ENCODE data around the gene DNAJC18. TPM values are rescaled to one million over a fixed set of nuclear protein-coding genes. Genes with fewer than 3 reads are reported as not detected.

The DNAJC18 gene
- total RNA-seq, 1 experiment from 2014 or later: 6.7 TPM

DNA sequence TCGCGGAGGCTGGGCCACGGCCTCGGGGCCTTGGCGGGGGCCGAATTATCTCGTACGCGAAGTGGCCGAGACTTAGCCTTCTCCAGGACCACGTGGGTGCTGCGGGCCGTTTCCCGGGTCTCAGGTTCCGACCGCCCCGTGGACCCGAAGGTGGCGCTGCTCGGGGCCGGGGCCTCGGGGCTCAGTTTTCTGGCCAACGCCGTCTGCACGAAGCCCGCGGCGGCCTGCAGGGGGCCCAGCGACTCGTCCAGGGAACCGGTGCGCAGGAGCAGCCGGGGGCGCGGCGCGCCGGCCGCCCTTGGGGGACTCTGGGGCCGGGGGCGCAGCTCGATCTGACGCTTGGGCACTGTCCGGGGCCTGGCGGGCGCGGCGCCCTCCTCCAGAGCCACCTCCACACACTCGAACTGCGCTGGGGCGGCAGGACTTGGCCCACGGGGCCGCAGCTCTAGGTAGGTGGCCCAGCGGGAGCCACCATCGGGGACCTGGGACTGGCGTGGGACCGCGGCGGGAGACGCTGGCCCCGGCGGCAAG lies 45.1 kb downstream of the DNAJC18 start:
- no peak for TF ChIP-seq CTCF (IDR thresholded peaks at IDR 0.05; ENCODE audit: unreplicated experiment)
- peaks cover 23% of the 10 kb centered on the region for H3K4me1 Mint-ChIP-seq (ENCODE audit: low read depth, unreplicated experiment)
- CTCF ChIA-PET: no interaction called here
- H3K4me3 Mint-ChIP-seq (ENCODE audit: low read depth, unreplicated experiment): no peak overlapping the region
- H3K36me3 Mint-ChIP-seq (ENCODE audit: insufficient read depth, unreplicated experiment): peaks cover 22% of the 10 kb centered on the region
- no peaks in the 10 kb centered on the region for H3K27me3 Mint-ChIP-seq (ENCODE audit: unreplicated experiment)
- H3K27ac Mint-ChIP-seq (ENCODE audit: unreplicated experiment): no peak overlapping the region
- intact Hi-C loops (cut with micrococcal nuclease; ENCODE audit: unreplicated experiment): loop anchor here (5.0 kb wide), 1 partner anchor 52 kb away; the partner anchor contains the start of gene PAIP2
- no TSS peak for BruUV-seq (replicated peaks)
- no peaks in the 10 kb centered on the region for H3K9me3 Mint-ChIP-seq (ENCODE audit: low read depth, unreplicated experiment)
- no peak for DNase-seq

GRCh38 chr5:139393497-139394122 lies 45.7 kb downstream of the DNAJC18 start:
- CTCF ChIA-PET: interaction anchor here (0.6 to 1.3 kb wide), 2 partner anchors 20 to 82 kb away, joined by 4 to 5 read pairs; no protein-coding TSS in a partner anchor
- no peak for TF ChIP-seq CTCF (IDR thresholded peaks at IDR 0.05; ENCODE audit: unreplicated experiment)
- no TSS peak for BruUV-seq (replicated peaks)
- Mint-ChIP-seq H3K27me3 (ENCODE audit: unreplicated experiment) (no peaks in the 10 kb centered on the region), H3K9me3 (ENCODE audit: low read depth, unreplicated experiment) (no peaks in the 10 kb centered on the region), H3K4me3 (ENCODE audit: low read depth, unreplicated experiment) (peak overlapping the region; percentile 81), H3K4me1 (ENCODE audit: low read depth, unreplicated experiment) (peaks cover 23% of the 10 kb centered on the region), H3K27ac (ENCODE audit: unreplicated experiment) (peak overlapping the region; percentile 5), H3K36me3 (ENCODE audit: insufficient read depth, unreplicated experiment) (peaks cover 22% of the 10 kb centered on the region)
- intact Hi-C loops (cut with micrococcal nuclease; ENCODE audit: unreplicated experiment): loop anchor here (5.0 kb wide), 1 partner anchor 51 kb away; the partner anchor contains the start of gene PAIP2
- no peak for DNase-seq

- H3K27me3 Mint-ChIP-seq (ENCODE audit: unreplicated experiment): no peaks in the 10 kb centered on the region
- peaks cover 20% of the 10 kb centered on the region for H3K4me1 Mint-ChIP-seq (ENCODE audit: low read depth, unreplicated experiment)
- peak overlapping the region; percentile 5 for H3K27ac Mint-ChIP-seq (ENCODE audit: unreplicated experiment)
- BruUV-seq (replicated peaks): TSS peak; percentile 67
- CTCF ChIA-PET: interaction anchor here (0.5 to 1.3 kb wide), 4 partner anchors 19 to 647 kb away, joined by 3 to 5 read pairs (median 4); no protein-coding TSS in a partner anchor
- intact Hi-C loops (cut with micrococcal nuclease; ENCODE audit: unreplicated experiment): loop anchor here (5.0 kb wide), 1 partner anchor 51 kb away; the partner anchor contains the start of gene PAIP2
- H3K9me3 Mint-ChIP-seq (ENCODE audit: low read depth, unreplicated experiment): no peaks in the 10 kb centered on the region
- DNase-seq: peak; percentile 93
- H3K36me3 Mint-ChIP-seq (ENCODE audit: insufficient read depth, unreplicated experiment): peaks cover 22% of the 10 kb centered on the region
- peak overlapping the region; percentile 81 for H3K4me3 Mint-ChIP-seq (ENCODE audit: low read depth, unreplicated experiment)
- TF ChIP-seq CTCF (IDR thresholded peaks at IDR 0.05; ENCODE audit: unreplicated experiment): peak; percentile 94
These were observed 46.4 kb downstream of the DNAJC18 start for GRCh38 chr5:139392678-139393496.

DNA sequence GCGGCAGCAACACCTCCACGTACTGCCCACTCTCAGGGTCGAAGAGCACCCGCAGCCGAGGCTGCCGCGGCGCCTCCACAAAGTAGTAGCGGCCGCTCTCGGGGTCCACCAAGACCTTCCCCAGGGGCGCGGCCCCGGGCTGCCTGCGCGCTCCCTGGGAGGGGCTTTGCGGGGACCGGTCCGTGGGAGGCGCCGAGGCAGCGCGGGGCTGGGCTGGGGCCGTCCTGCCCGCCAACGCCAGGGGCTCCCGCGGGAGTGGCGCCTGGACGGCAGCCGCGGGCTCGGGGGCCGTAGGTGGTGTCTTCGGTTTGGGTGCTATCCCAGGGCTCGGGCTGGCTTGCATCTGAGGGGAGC lies 47.0 kb downstream of the DNAJC18 start:
- peak overlapping the region; percentile 81 for H3K4me3 Mint-ChIP-seq (ENCODE audit: low read depth, unreplicated experiment)

More for the DNA sequence above, 47.0 kb downstream of the DNAJC18 start:
- CTCF ChIA-PET: interaction anchor here (0.7 kb wide), 1 partner anchor 646 kb away, joined by 4 read pairs; no protein-coding TSS in a partner anchor
- intact Hi-C loops (cut with micrococcal nuclease; ENCODE audit: unreplicated experiment): loop anchor here (5.0 kb wide), 1 partner anchor 50 kb away; the partner anchor contains the start of gene PAIP2
- peaks cover 22% of the 10 kb centered on the region for H3K36me3 Mint-ChIP-seq (ENCODE audit: insufficient read depth, unreplicated experiment)
- H3K27me3 Mint-ChIP-seq (ENCODE audit: unreplicated experiment): no peaks in the 10 kb centered on the region
- TF ChIP-seq CTCF (IDR thresholded peaks at IDR 0.05; ENCODE audit: unreplicated experiment): no peak
- no peaks in the 10 kb centered on the region for H3K9me3 Mint-ChIP-seq (ENCODE audit: low read depth, unreplicated experiment)
- H3K27ac Mint-ChIP-seq (ENCODE audit: unreplicated experiment): peak overlapping the region; percentile 84
- BruUV-seq (replicated peaks): no TSS peak
- peaks cover 16% of the 10 kb centered on the region for H3K4me1 Mint-ChIP-seq (ENCODE audit: low read depth, unreplicated experiment)
- no peak for DNase-seq
